ENCODE data around the gene JPT2.

Gene JPT2

GRCh38 chr16:1734123-1734522 lies 56.0 kb downstream of the JPT2 start:
- TF ChIP-seq CTCF (IDR thresholded peaks at IDR 0.05; ENCODE audit: low read depth, low read length): no peak
- H3K4me3 ChIP-seq (ENCODE audit: low read depth, low read length): no peak overlapping the region

GRCh38 chr16:1734816-1735215 lies 56.7 kb downstream of the JPT2 start:
- H3K4me3 ChIP-seq (ENCODE audit: low read depth, low read length): no peak overlapping the region
- no peak for TF ChIP-seq CTCF (IDR thresholded peaks at IDR 0.05; ENCODE audit: low read depth, low read length)

- no peak overlapping the region for H3K4me3 ChIP-seq (ENCODE audit: low read depth, low read length)
- TF ChIP-seq CTCF (IDR thresholded peaks at IDR 0.05; ENCODE audit: low read depth, low read length): no peak
These were observed 62.2 kb downstream of the JPT2 start for GRCh38 chr16:1740234-1740633.

- H3K4me3 ChIP-seq (ENCODE audit: low read depth, low read length): no peak overlapping the region
- TF ChIP-seq CTCF (IDR thresholded peaks at IDR 0.05; ENCODE audit: low read depth, low read length): no peak
These were observed 62.9 kb downstream of the JPT2 start for GRCh38 chr16:1740781-1741490.

GRCh38 chr16:1741553-1742165 lies 63.6 kb downstream of the JPT2 start:
- TF ChIP-seq CTCF (IDR thresholded peaks at IDR 0.05; ENCODE audit: low read depth, low read length): no peak
- H3K4me3 ChIP-seq (ENCODE audit: low read depth, low read length): no peak overlapping the region

GRCh38 chr16:1743376-1744337 lies 65.6 kb downstream of the JPT2 start:
- H3K4me3 ChIP-seq (ENCODE audit: low read depth, low read length): no peak overlapping the region
- TF ChIP-seq CTCF (IDR thresholded peaks at IDR 0.05; ENCODE audit: low read depth, low read length): no peak

Measured in WI38 (cell line).